ENCODE measurements around the gene GFPT2.

GFPT2 gene

GRCh38 chr5:180366326-180366725 lies 13.2 kb upstream of the GFPT2 start:
- TF ChIP-seq CTCF (conservative IDR thresholded peaks at IDR 0.05; ENCODE audit: low read depth): no peak
- ChIA-PET POLR2A (ENCODE audit: low non-redundant PET) (no interaction called here), CTCF (no interaction called here)
- no peak overlapping the region for H3K27ac ChIP-seq
- DNase-seq (ENCODE audit: low spot score): no peak

GRCh38 chr5:180365829-180366228 lies 12.7 kb upstream of the GFPT2 start:
- no peak overlapping the region for H3K27ac ChIP-seq
- TF ChIP-seq CTCF (conservative IDR thresholded peaks at IDR 0.05; ENCODE audit: low read depth): no peak
- CTCF ChIA-PET: no interaction called here
- POLR2A ChIA-PET (ENCODE audit: low non-redundant PET): no interaction called here
- no peak for DNase-seq (ENCODE audit: low spot score)

GRCh38 chr5:180364306-180364856 lies 11.2 kb upstream of the GFPT2 start:
- no peak for TF ChIP-seq CTCF (conservative IDR thresholded peaks at IDR 0.05; ENCODE audit: low read depth)
- no peak overlapping the region for H3K27ac ChIP-seq
- no peak for DNase-seq (ENCODE audit: low spot score)
- POLR2A ChIA-PET (ENCODE audit: low non-redundant PET): no interaction called here
- CTCF ChIA-PET: no interaction called here

GRCh38 chr5:180360078-180360957 lies 7.2 kb upstream of the GFPT2 start:
- DNase-seq (ENCODE audit: low spot score): no peak
- CTCF ChIA-PET: no interaction called here
- no peak for TF ChIP-seq CTCF (conservative IDR thresholded peaks at IDR 0.05; ENCODE audit: low read depth)
- H3K27ac ChIP-seq: no peak overlapping the region
- POLR2A ChIA-PET (ENCODE audit: low non-redundant PET): no interaction called here

GRCh38 chr5:180358694-180359093 lies 5.6 kb upstream of the GFPT2 start:
- H3K27ac ChIP-seq: no peak overlapping the region
- DNase-seq (ENCODE audit: low spot score): no peak
- ChIA-PET CTCF (interaction anchor here (0.8 kb wide), 1 partner anchor 30 kb away, joined by 3 read pairs; no protein-coding TSS in a partner anchor), POLR2A (ENCODE audit: low non-redundant PET) (no interaction called here)
- no peak for TF ChIP-seq CTCF (conservative IDR thresholded peaks at IDR 0.05; ENCODE audit: low read depth)

GRCh38 chr5:180358179-180358578 lies 5.0 kb upstream of the GFPT2 start:
- no peak for TF ChIP-seq CTCF (conservative IDR thresholded peaks at IDR 0.05; ENCODE audit: low read depth)
- no peak overlapping the region for H3K27ac ChIP-seq
- DNase-seq (ENCODE audit: low spot score): no peak
- ChIA-PET CTCF (interaction anchor here (0.8 to 1.3 kb wide), 2 partner anchors 29 to 30 kb away, joined by 3 read pairs; no protein-coding TSS in a partner anchor), POLR2A (ENCODE audit: low non-redundant PET) (no interaction called here)

Data from RWPE1 (cell line).